H9 (cell line): ENCODE measurements around the gene PPHLN1. TPM values are rescaled to one million over a fixed set of nuclear protein-coding genes. Genes with fewer than 3 reads are reported as not detected.

Experiments used
- DNase-seq: peaks from one replicate; pipeline ENCODE4 v3.0.0-alpha.2; 2017
- H2AFZ ChIP-seq: one replicate; pipeline ENCODE4 v1.6.1; 2013; ENCODE audit warnings: mild to moderate bottlenecking, low read length, control low read depth, moderate library complexity
- H2AK5ac ChIP-seq: 2 replicates; pipeline ENCODE4 v1.6.1; 2013; ENCODE audit warnings: low read length, control low read depth, mixed read lengths; ENCODE audit not compliant: insufficient read length
- H2BK120ac ChIP-seq: one replicate; pipeline ENCODE4 v1.6.1; 2013; ENCODE audit warnings: low read depth, mild to moderate bottlenecking, low read length, control low read depth, inconsistent platforms; ENCODE audit not compliant: poor library complexity, severe bottlenecking
- H2BK12ac ChIP-seq: 2 replicates; pipeline ENCODE4 v1.6.1; 2013; ENCODE audit warnings: low read length, control low read depth, mixed read lengths, low read depth; ENCODE audit not compliant: insufficient read length
- H2BK15ac ChIP-seq: 2 replicates; pipeline ENCODE4 v1.6.1; 2013; ENCODE audit warnings: low read depth, low read length, control low read depth
- H2BK20ac ChIP-seq: one replicate; pipeline ENCODE4 v1.6.1; 2013; ENCODE audit warnings: low read depth, mild to moderate bottlenecking, low read length, control low read depth, inconsistent platforms; ENCODE audit not compliant: poor library complexity, severe bottlenecking
- H2BK5ac ChIP-seq: 2 replicates; pipeline ENCODE4 v1.6.1; 2013; ENCODE audit warnings: low read length, control low read depth, mixed read lengths; ENCODE audit not compliant: insufficient read length
- H3K14ac ChIP-seq: 2 replicates; pipeline ENCODE4 v1.6.1; 2013; ENCODE audit warnings: low read length, control low read depth; ENCODE audit not compliant: insufficient read depth
- H3K18ac ChIP-seq: 2 replicates; pipeline ENCODE4 v1.6.1; 2013; ENCODE audit warnings: low read depth, mild to moderate bottlenecking, mixed read lengths, low read length, control low read depth; ENCODE audit not compliant: insufficient read length
- H3K23ac ChIP-seq: 2 replicates; pipeline ENCODE4 v1.6.1; 2013; ENCODE audit warnings: low read length, control low read depth, mixed read lengths, low read depth; ENCODE audit not compliant: insufficient read length
- H3K23me2 ChIP-seq: 2 replicates; pipeline ENCODE4 v1.6.1; 2013; ENCODE audit warnings: low read depth, mild to moderate bottlenecking, mixed read lengths, low read length, control low read depth; ENCODE audit not compliant: insufficient read length, poor library complexity, severe bottlenecking
- H3K27ac ChIP-seq: 2 replicates; pipeline ENCODE4 v1.5.1; 2013; ENCODE audit warnings: low read length, control low read depth, mixed read lengths, low read depth; ENCODE audit not compliant: insufficient read length
- H3K27me3 ChIP-seq: 2 replicates; pipeline ENCODE4 v1.6.1; 2013; ENCODE audit warnings: low read length, control low read depth, inconsistent platforms; ENCODE audit not compliant: insufficient read depth
- H3K4ac ChIP-seq: 2 replicates; pipeline ENCODE4 v1.6.1; 2013; ENCODE audit warnings: low read depth, mild to moderate bottlenecking, control low read depth, inconsistent platforms, low read length, moderate library complexity
- H3K4me1 ChIP-seq: 2 replicates; pipeline ENCODE4 v1.6.1; 2013; ENCODE audit warnings: low read length, control low read depth, inconsistent platforms; ENCODE audit not compliant: insufficient read depth
- H3K4me2 ChIP-seq: 2 replicates; pipeline ENCODE4 v1.6.1; 2013; ENCODE audit warnings: low read length, control low read depth, mixed read lengths; ENCODE audit not compliant: insufficient read length, insufficient read depth
- H3K56ac ChIP-seq: 2 replicates; pipeline ENCODE4 v1.6.1; 2013; ENCODE audit warnings: low read depth, mild to moderate bottlenecking, mixed read lengths, low read length, control low read depth; ENCODE audit not compliant: insufficient read length
- H3K79me1 ChIP-seq: 2 replicates; pipeline ENCODE4 v1.6.1; 2013; ENCODE audit warnings: low read depth, mild to moderate bottlenecking, moderate library complexity, low read length, control low read depth, inconsistent platforms; ENCODE audit not compliant: insufficient read depth, poor library complexity, severe bottlenecking
- H3K79me2 ChIP-seq: 2 replicates; pipeline ENCODE4 v1.6.1; 2013; ENCODE audit warnings: low read length, control low read depth, inconsistent platforms; ENCODE audit not compliant: insufficient read depth
- H3K9ac ChIP-seq: 2 replicates; pipeline ENCODE4 v1.6.1; 2013; ENCODE audit warnings: low read length, control low read depth, mixed read lengths; ENCODE audit not compliant: insufficient read length; ENCODE audit errors: extremely low read depth
- H3K9me3 ChIP-seq: one replicate; pipeline ENCODE4 v1.6.1; 2013; ENCODE audit warnings: low read depth, low read length, inconsistent platforms; ENCODE audit not compliant: control insufficient read depth
- H3T11ph ChIP-seq: one replicate; pipeline ENCODE4 v1.6.1; 2013; ENCODE audit warnings: mild to moderate bottlenecking, low read length, control low read depth, inconsistent platforms
- H4K20me1 ChIP-seq: one replicate; pipeline ENCODE4 v1.6.1; 2013; ENCODE audit not compliant: control insufficient read depth, insufficient read length, insufficient read depth
- H4K5ac ChIP-seq: 2 replicates; pipeline ENCODE4 v1.6.1; 2013; ENCODE audit warnings: low read depth, mild to moderate bottlenecking, mixed read lengths, low read length, control low read depth; ENCODE audit not compliant: insufficient read length
- H4K8ac ChIP-seq: replicated peaks from 2 replicates; pipeline ENCODE4 v1.6.1; 2013; ENCODE audit warnings: low read length, control low read depth, mixed read lengths, low read depth; ENCODE audit not compliant: insufficient read length
- H4K91ac ChIP-seq: 2 replicates; pipeline ENCODE4 v1.6.1; 2013; ENCODE audit warnings: low read depth, mild to moderate bottlenecking, moderate library complexity, mixed read lengths, low read length, control low read depth; ENCODE audit not compliant: insufficient read length
- H3K27ac Mint-ChIP-seq, 3 experiments: 2 replicates in 2 of 3; 3 replicates in 1 of 3; pipeline ENCODE4 v1.8.0; 2020 to 2021; ENCODE audit warnings: mixed read lengths in 3 of 3, mild to moderate bottlenecking in 1 of 3, moderate library complexity in 1 of 3
- H3K27me3 Mint-ChIP-seq: 2 replicates; pipeline ENCODE4 v1.8.0; 2021; ENCODE audit warnings: low read depth, mild to moderate bottlenecking, moderate library complexity, mixed read lengths
- H3K36me3 Mint-ChIP-seq, 3 experiments: 2 replicates in 2 of 3; 3 replicates in 1 of 3; pipeline ENCODE4 v1.8.0; 2020 to 2021; ENCODE audit warnings: low read depth in 3 of 3, mixed read lengths in 3 of 3; ENCODE audit not compliant: insufficient read depth in 1 of 3
- H3K4me1 Mint-ChIP-seq, 2 experiments: 2 replicates each; pipeline ENCODE4 v1.8.0; 2020; ENCODE audit warnings: mixed read lengths in 2 of 2
- H3K4me3 Mint-ChIP-seq, 2 experiments: 2 replicates in 1 of 2; 3 replicates in 1 of 2; pipeline ENCODE4 v1.8.0; 2020 to 2021; ENCODE audit warnings: mild to moderate bottlenecking in 2 of 2, mixed read lengths in 2 of 2, moderate library complexity in 1 of 2
- H3K9me3 Mint-ChIP-seq, 2 experiments: 2 replicates in 1 of 2; 3 replicates in 1 of 2; pipeline ENCODE4 v1.8.0; 2020; ENCODE audit warnings: mild to moderate bottlenecking in 2 of 2, mixed read lengths in 2 of 2, moderate library complexity in 1 of 2
- WGBS: extraction: QIAGEN DNeasy Blood & Tissue Kit; methylation state at CpG from one replicate; pipeline ENCODE4 v1.1.7; 2013; ENCODE audit warnings: missing lambda C conversion rate, low lambda C conversion rate, mixed read lengths; ENCODE audit not compliant: insufficient read length; ENCODE audit errors: extremely low coverage; 5-methylcytosine and 5-hydroxymethylcytosine counted together
- total RNA-seq: library from RNA; stranded (reverse); gene quantifications from 2 replicates; pipeline ENCODE4 v1.2.1, GENCODE V29; 2021
- TF ChIP-seq, protein P1 (sequence below): fragments of 200-600 bp; sonication (generic); conservative IDR thresholded peaks from 3 replicates; pipeline ENCODE4 v1.8.0; 2021; ENCODE audit warnings: antibody characterized with exemption, mild to moderate bottlenecking

The PPHLN1 gene
- total RNA-seq, 1 experiment from 2014 or later, result 66.2 TPM

DNA sequence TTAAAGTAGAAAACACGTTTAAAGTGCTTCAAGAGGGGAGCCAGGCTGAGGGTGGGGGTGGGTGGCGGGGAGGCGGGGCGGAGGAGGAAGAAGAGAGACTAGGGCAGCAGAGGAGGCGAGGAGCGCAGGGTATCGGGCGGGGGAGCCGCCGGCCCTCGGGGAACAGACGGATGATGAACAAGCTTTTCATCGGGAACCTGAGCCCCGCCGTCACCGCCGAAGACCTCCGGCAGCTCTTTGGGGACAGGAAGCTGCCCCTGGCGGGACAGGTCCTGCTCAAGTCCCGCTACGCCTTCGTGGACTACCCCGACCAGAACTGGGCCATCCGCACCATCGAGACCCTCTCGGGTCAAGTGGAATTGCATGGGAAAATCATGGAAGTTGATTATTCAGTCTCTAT is 39.2 kb upstream of the PPHLN1 start:
- Histone ChIP-seq H3K23ac (no peak overlapping the region), H2BK120ac (no peak overlapping the region), H3K4me1 (no peaks in the 10 kb centered on the region), H3K9ac (no peak overlapping the region), H2BK20ac (no peak overlapping the region), H2AFZ (no peak overlapping the region), H2BK5ac (no peak overlapping the region), H3K79me2 (no peaks in the 10 kb centered on the region), H3K56ac (no peak overlapping the region), H4K5ac (no peak overlapping the region), H3K27me3 (no peaks in the 10 kb centered on the region), H3K14ac (no peak overlapping the region), H3K27ac (no peak overlapping the region), H2BK12ac (no peak overlapping the region), H3T11ph (no peak overlapping the region), H4K20me1 (no peaks in the 10 kb centered on the region), H3K23me2 (no peaks in the 10 kb centered on the region), H2AK5ac (no peak overlapping the region), H2BK15ac (no peak overlapping the region), H3K79me1 (no peaks in the 10 kb centered on the region), H3K9me3 (no peaks in the 10 kb centered on the region), H3K4ac (no peak overlapping the region), H3K18ac (no peak overlapping the region), H4K91ac (no peak overlapping the region), H3K4me2 (no peak overlapping the region), H4K8ac (no peak overlapping the region)
- no CpG with 5 or more reads among the region's 26 CpGs for WGBS
- Mint-ChIP-seq H3K27me3 (peaks cover 19% of the 10 kb centered on the region), H3K4me1 (no peaks in the 10 kb centered on the region), H3K9me3 (no peaks in the 10 kb centered on the region), H3K4me3 (no peak overlapping the region), H3K36me3 (no peaks in the 10 kb centered on the region), H3K27ac (no peak overlapping the region)
- no peak for DNase-seq
- TF ChIP-seq, protein P1, sequence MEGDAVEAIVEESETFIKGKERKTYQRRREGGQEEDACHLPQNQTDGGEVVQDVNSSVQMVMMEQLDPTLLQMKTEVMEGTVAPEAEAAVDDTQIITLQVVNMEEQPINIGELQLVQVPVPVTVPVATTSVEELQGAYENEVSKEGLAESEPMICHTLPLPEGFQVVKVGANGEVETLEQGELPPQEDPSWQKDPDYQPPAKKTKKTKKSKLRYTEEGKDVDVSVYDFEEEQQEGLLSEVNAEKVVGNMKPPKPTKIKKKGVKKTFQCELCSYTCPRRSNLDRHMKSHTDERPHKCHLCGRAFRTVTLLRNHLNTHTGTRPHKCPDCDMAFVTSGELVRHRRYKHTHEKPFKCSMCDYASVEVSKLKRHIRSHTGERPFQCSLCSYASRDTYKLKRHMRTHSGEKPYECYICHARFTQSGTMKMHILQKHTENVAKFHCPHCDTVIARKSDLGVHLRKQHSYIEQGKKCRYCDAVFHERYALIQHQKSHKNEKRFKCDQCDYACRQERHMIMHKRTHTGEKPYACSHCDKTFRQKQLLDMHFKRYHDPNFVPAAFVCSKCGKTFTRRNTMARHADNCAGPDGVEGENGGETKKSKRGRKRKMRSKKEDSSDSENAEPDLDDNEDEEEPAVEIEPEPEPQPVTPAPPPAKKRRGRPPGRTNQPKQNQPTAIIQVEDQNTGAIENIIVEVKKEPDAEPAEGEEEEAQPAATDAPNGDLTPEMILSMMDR, result no peak
